Measurements from ENCODE around the gene ZDHHC17.
"Not testable (repeated sequence)": the region's sequence is repeated elsewhere in the genome, so short reads cannot be mapped to it uniquely, and the experiment has no call there.

The ZDHHC17 gene, protein sequence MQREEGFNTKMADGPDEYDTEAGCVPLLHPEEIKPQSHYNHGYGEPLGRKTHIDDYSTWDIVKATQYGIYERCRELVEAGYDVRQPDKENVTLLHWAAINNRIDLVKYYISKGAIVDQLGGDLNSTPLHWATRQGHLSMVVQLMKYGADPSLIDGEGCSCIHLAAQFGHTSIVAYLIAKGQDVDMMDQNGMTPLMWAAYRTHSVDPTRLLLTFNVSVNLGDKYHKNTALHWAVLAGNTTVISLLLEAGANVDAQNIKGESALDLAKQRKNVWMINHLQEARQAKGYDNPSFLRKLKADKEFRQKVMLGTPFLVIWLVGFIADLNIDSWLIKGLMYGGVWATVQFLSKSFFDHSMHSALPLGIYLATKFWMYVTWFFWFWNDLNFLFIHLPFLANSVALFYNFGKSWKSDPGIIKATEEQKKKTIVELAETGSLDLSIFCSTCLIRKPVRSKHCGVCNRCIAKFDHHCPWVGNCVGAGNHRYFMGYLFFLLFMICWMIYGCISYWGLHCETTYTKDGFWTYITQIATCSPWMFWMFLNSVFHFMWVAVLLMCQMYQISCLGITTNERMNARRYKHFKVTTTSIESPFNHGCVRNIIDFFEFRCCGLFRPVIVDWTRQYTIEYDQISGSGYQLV

DNA sequence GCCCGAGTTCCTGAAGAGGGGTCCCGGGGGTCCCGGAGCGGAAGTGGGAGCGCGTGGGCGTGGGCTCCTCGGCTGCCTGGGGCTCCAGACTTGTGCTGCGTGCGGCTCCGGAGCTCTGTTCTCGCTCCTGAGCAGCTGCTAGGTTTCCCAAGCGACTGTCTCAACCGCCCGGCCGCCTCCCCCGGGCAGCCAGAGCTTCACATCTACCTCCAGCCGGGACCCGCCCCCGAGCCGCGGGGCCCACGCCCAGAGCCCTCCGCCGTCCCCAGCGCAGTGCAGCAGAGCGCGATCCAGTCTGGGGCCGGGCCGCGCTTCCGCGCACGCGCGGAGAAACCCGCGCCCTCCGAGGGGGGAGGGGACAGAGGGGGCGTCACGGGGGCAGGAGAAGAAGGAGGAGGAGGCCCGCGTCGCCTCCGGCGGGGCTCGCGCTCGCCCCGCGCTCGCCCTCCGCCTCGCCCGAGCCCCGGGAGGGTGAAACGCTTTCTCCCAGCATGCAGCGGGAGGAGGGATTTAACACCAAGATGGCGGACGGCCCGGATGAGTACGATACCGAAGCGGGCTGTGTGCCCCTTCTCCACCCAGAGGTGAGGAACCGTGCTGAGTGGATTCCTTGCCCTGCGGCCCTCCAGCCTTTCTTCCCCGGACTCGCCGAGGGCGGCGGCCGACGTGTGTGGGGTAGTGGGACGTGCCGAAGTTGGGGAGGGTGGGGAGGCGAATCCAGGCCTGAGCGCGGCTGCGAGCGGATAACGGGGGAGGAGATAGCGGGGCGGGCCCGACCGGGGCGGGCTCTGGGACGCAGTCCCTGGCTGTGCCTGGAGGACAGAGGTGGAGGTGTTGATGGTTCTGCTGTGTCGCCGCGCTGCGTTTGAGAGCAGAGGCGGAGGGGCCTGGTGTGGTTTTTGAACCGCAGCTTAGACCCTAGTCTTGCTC, at the start of gene ZDHHC17:
Gene ZDHHC17 (plus strand): TSS at position 370 of the 930 bp plus-strand sequence. CDS start 122 bp downstream, at position 492.
- DNase-seq = peak; percentile 70

GRCh38 chr12:76714415-76714814, 49.5 kb upstream of the ZDHHC17 start:
- DNase-seq = no peak

GRCh38 chr12:76714861-76715260, 49.1 kb upstream of the ZDHHC17 start:
- DNase-seq = no peak

DNA sequence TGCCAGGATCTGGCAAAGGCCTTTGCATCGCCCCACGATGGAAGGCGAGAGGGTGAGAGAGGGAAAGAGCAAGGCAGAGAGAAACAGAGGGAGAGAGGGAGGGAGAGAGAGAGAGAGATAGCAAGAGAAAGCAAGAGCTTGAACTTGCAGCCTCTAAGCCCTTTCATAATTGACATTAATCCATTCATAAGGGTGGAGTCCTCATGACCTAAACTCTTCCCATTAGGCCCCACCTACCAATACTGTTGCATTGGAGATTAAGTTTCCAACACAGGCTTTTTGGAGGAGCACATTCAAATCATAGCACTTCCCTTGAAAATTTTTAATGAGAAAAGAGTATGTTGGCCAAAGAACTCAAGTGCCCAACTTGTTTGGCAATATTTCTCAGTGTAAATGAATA, 48.6 kb upstream of the ZDHHC17 start:
- no peak for DNase-seq

DNA sequence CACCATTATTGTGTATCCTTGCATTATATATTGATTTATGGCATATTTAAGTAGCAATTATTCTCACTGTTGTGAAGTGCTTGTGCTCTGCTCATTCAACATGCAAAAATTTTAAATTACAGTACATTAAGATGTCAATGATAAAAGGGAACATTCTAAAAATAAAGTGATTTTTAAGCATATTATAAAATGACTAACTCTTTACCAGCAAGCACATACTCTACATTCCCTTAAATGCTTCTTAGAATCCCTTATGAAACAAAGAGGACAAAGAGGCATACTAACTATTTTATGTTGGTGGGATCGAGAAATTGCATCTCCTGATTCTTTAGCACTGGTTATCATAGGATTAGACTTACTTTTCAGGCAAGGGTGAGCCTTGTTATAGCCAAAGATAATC, 46.6 kb upstream of the ZDHHC17 start:
- no peak for DNase-seq

GRCh38 chr12:76719171-76720041, 44.5 kb upstream of the ZDHHC17 start:
- no peak for DNase-seq

- no peak for DNase-seq
Measured at GRCh38 chr12:76720068-76720467, 43.8 kb upstream of the ZDHHC17 start.

DNA sequence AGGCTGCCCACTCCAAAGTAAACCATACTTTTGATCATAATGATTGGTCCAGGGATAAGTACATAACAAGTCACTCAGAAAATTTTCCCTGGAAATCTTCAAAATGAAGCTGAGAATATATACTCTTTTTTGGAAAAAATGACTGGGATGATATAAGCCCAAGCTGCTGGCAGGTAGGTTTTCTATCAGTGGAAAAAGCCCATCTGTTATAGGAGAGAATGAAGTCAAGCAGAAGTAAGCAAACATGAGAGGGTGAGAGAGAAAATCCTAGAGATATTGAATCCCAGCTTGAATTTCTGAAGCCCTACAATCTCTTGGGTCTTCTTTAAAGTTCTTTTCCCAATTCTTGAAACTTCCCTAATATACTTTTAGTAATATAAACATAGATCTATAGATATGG, 37.3 kb upstream of the ZDHHC17 start:
- no peak for DNase-seq

DNA sequence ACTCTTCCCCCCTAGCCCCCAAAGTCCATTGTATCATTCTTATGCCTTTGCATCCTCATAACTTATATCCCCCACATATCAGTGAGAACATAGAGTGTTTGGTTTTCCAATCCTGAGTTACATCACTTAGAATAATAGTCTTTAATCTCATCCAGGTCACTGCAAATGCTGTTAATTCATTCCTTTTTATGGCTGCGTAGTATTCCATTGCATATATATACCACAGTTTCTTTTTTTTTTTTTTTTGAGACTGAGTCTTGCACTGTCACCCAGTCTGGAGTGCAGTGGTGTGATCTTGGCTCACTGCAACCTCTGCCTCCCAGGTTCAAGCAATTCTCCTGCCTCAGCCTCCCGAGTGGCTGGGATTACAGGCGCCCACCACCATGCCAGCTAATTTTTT, 31.7 kb upstream of the ZDHHC17 start:
- not testable (repeated sequence) for DNase-seq

DNA sequence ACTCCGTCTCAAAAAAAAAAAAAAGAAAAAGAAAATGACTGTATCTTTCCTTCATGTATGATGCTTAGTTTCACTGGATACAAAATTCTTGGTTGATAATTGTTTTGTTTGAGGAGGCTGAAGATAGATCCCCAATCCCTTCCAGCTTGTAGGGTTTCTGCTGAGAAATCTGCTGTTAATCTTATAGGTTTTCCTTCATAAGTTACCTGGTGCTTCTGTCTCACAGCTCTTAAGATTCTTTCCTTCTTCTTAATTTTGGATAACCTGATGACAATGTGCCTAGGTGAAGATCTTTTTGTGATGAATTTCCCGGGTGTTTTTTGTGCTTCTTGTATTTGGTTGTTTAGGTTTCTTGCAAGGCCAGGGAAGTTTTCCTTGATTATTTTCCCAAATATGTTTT, 26.2 kb upstream of the ZDHHC17 start:
- not testable (repeated sequence) for DNase-seq

GRCh38 chr12:76738824-76739579, 24.9 kb upstream of the ZDHHC17 start:
- DNase-seq = no peak

DNA sequence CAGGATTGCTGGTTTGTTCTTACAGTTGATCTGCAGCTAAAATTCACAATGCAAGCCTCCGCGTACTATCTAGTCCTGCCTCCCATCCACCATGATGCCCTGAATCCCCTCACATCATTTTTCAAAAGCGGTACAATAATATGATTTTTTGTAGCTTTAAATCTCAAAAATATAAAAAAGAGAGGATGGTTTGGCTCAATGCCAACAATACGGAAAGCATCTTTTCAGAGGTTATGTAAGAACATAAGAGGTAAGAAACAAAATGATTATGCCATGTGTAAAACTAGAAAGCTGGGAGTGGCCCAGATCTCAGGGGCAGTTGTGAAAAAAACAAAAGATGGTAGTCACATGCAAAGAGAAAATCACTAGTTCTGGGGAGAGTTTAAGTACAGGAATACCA, 24.0 kb upstream of the ZDHHC17 start:
- DNase-seq = no peak

DNA sequence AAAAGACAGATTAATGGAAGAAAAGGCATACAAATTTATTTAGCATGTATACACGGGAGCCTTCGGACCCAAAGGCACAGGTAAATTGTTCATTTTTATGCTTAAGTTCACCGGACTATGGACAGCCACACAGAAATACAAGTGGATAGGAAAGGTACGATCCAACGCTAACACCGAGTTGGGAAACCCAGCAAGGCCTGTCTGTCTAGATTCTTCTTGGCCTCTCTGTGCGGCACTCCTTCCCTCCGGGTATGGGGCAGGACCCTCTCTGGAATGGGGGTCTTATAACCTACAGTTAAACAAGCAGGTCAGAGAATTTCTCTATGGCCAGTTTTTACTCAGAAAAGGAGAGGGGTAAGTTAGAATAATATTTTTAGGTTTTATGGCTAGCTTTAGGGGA, 23.4 kb upstream of the ZDHHC17 start:
- DNase-seq = no peak

DNA sequence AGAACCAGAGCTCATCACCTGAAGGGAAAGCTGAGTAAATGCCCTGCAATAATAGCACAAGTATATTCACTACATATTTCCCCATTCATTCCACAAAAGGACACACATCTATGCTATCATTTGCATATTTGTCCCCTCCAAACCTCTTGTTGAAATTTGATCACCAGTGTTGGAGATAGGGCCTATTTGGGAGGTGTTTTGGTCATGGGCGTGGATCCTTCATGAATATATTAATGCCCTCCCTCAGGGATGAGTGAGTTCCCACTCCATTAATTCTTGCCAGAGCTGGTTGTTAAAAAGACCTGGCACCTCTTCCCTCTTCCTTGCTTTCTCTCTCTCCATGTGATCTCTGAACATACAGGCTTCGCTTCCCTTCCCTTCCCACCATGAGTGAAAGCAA, 18.6 kb upstream of the ZDHHC17 start:
- DNase-seq = no peak

- no peak for DNase-seq
Measured at GRCh38 chr12:76746516-76746915, 17.4 kb upstream of the ZDHHC17 start.

- no peak for DNase-seq
Measured at GRCh38 chr12:76747245-76747644, 16.7 kb upstream of the ZDHHC17 start.

DNA sequence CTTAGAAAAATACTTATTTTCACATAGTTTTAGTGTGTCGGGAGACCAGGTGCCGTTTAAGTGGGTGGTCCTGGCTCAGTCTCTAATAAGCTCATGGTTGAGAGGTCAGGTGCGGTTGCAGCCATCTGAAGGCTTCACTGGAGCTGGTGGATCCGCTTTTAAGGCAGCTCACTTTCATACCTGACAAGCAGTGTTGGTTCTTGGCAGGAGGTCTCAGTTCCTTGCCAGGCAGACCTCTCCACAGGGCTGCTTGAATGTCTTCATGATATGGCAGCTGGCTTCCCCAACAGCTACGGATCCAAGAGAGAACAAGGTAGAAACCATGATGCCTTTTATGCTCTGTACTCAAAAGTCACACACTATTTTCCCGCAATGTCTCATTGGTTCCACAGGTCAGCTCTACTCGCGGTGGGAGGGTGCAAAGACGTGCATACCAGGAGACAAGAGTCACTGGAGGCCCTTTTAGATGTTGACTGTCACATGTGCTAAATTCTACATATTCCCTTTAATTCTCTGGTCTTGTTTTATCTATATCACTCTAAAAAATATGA, 8.0 kb upstream of the ZDHHC17 start:
- DNase-seq = no peak

DNA sequence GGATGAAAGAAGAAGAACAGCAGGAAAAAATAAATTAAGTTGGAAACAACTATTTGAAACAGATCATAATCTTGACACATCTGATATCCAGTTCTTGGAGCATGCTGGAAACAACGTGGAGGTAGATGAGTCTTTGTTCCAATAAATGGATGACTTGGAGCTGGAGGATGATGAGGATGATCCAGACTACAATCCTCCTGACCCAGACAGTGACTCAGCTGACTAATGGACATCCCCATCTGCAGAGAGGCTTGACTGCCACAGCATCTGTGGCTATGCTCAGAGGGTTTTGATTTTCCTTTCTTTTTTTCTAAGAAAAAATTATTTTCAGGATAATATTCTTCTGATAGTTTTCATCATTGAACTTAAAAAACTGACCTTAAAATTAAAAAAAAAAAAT, 6.2 kb upstream of the ZDHHC17 start:
- no peak for DNase-seq

GRCh38 chr12:76762601-76762980, 1.3 kb upstream of the ZDHHC17 start:
- no peak for DNase-seq

- DNase-seq = no peak
Measured at GRCh38 chr12:76764856-76765255, 941 bp downstream of the ZDHHC17 start.

- DNase-seq = no peak
Measured at GRCh38 chr12:76765598-76765997, 1.7 kb downstream of the ZDHHC17 start.

Data from NCI-H1694 (cell line).